Measurements from ENCODE around the gene CNGB1. TPM values are rescaled to one million over a fixed set of nuclear protein-coding genes. Genes with fewer than 3 reads are reported as not detected.

The CNGB1 gene
- total and polyA plus RNA-seq, 4 donors, result under 0.01 TPM; not detected in 2

GRCh38 chr16:57950382-57950781, 20.5 kb downstream of the CNGB1 start:
- TF ChIP-seq ATF3 (IDR thresholded peaks at IDR 0.05) (no peak), RXRA (IDR thresholded peaks at IDR 0.05) (no peak)
- WGBS, result 61% methylated on average over 6 of the region's 6 CpGs
- Histone ChIP-seq H3K4me1 (ENCODE audit: control insufficient read depth in 4 of 4, insufficient read depth in 4 of 4, low read length in 3 of 4) (no peaks in the 10 kb centered on the region), H3K27me3 (ENCODE audit: control insufficient read depth in 4 of 4, insufficient read depth in 4 of 4, low read length in 3 of 4) (no peaks in the 10 kb centered on the region), H3K9me3 (ENCODE audit: control insufficient read depth in 4 of 4, low read length in 3 of 4) (no peaks in the 10 kb centered on the region), H3K4me3 (ENCODE audit: low read depth in 1 of 3, low read length in 3 of 3) (no peak overlapping the region), H3K36me3 (ENCODE audit: control insufficient read depth in 4 of 4, insufficient read depth in 3 of 4, low read depth in 1 of 4, low read length in 3 of 4) (no peaks in the 10 kb centered on the region), H3K27ac (ENCODE audit: low read depth in 1 of 2, low read length in 2 of 2) (no peak overlapping the region), H3K9ac (ENCODE audit: low read depth in 1 of 2, low read length in 2 of 2) (no peak overlapping the region)
- no peak for DNase-seq (ENCODE audit: low spot score)

- Histone ChIP-seq H3K36me3 (ENCODE audit: control insufficient read depth in 4 of 4, insufficient read depth in 3 of 4, low read depth in 1 of 4, low read length in 3 of 4) (no peaks in the 10 kb centered on the region), H3K9me3 (ENCODE audit: control insufficient read depth in 4 of 4, low read length in 3 of 4) (no peaks in the 10 kb centered on the region), H3K9ac (ENCODE audit: low read depth in 1 of 2, low read length in 2 of 2) (no peak overlapping the region), H3K27ac (ENCODE audit: low read depth in 1 of 2, low read length in 2 of 2) (no peak overlapping the region), H3K4me1 (ENCODE audit: control insufficient read depth in 4 of 4, insufficient read depth in 4 of 4, low read length in 3 of 4) (no peaks in the 10 kb centered on the region), H3K27me3 (ENCODE audit: control insufficient read depth in 4 of 4, insufficient read depth in 4 of 4, low read length in 3 of 4) (no peaks in the 10 kb centered on the region), H3K4me3 (ENCODE audit: low read depth in 1 of 3, low read length in 3 of 3) (no peak overlapping the region)
- no peak for DNase-seq (ENCODE audit: low spot score)
- no peak for TF ChIP-seq REST (IDR thresholded peaks at IDR 0.05)
- TF ChIP-seq RXRA (IDR thresholded peaks at IDR 0.05), result no peak
- TF ChIP-seq ZBTB33 (IDR thresholded peaks at IDR 0.05), result no peak
- no peak for TF ChIP-seq YY1 (IDR thresholded peaks at IDR 0.05)
- no peak for TF ChIP-seq ATF3 (IDR thresholded peaks at IDR 0.05)
- TF ChIP-seq NR2F2 (IDR thresholded peaks at IDR 0.05), result no peak
- no peak for TF ChIP-seq JUND (IDR thresholded peaks at IDR 0.05)
- TF ChIP-seq TAF1 (conservative IDR thresholded peaks at IDR 0.05), result no peak
- no peak for TF ChIP-seq RAD21 (IDR thresholded peaks at IDR 0.05)
- no peak for TF ChIP-seq CTCF (IDR thresholded peaks at IDR 0.05; ENCODE audit: low read depth, low read length, missing input control)
- TF ChIP-seq HNF4G (IDR thresholded peaks at IDR 0.05), result no peak
- TF ChIP-seq MAX (IDR thresholded peaks at IDR 0.05), result no peak
- no peak for TF ChIP-seq EGR1 (IDR thresholded peaks at IDR 0.05; ENCODE audit: low read depth in 2 of 2)
- TF ChIP-seq HNF4A (conservative IDR thresholded peaks at IDR 0.05), result no peak
- no peak for TF ChIP-seq SP1 (IDR thresholded peaks at IDR 0.05)
- WGBS, result 68% methylated on average over 5 of the region's 5 CpGs
Observed at GRCh38 chr16:57949595-57950238, 21.2 kb downstream of the CNGB1 start.

Data from liver (tissue), 9 donors.